Spinal cord (tissue), 10 donors: ENCODE results near the gene TCF4. TPM values are rescaled to one million over a fixed set of nuclear protein-coding genes. Genes with fewer than 3 reads are reported as not detected.
A peak's percentile ranks its signal among the peaks of the same experiment; 100 is the strongest.

ENCODE experiments used
- DNase-seq, 6 donors: peaks; one replicate each; pipeline versions ENCODE4 v3.0.0 to v3.0.0-alpha.2; 2013 to 2015; ENCODE audit warnings: low spot score in 6 of 6, low read depth in 4 of 6
- H3K27ac ChIP-seq: one replicate; pipeline ENCODE4 v1.5.1; 2013; ENCODE audit warnings: low read depth, low read length, control low read depth
- H3K27me3 ChIP-seq: one replicate; pipeline ENCODE4 v1.6.1; 2013; ENCODE audit warnings: low read length; ENCODE audit not compliant: control insufficient read depth, insufficient read depth
- H3K36me3 ChIP-seq: one replicate; pipeline ENCODE4 v1.6.1; 2013; ENCODE audit warnings: low read length; ENCODE audit not compliant: control insufficient read depth, insufficient read depth
- H3K4me1 ChIP-seq: one replicate; pipeline ENCODE4 v1.6.1; 2013; ENCODE audit warnings: low read length; ENCODE audit not compliant: control insufficient read depth, insufficient read depth
- H3K4me3 ChIP-seq: one replicate; pipeline ENCODE4 v1.5.1; 2013; ENCODE audit warnings: low read depth, low read length, control low read depth
- H3K9me3 ChIP-seq: one replicate; pipeline ENCODE4 v1.6.1; 2013; ENCODE audit warnings: low read length; ENCODE audit not compliant: control insufficient read depth, insufficient read depth
- WGBS: methylation state at CpG from one replicate; pipeline ENCODE4 v1.1.5; 2013; ENCODE audit warnings: missing lambda C conversion rate; ENCODE audit not compliant: insufficient coverage; 5-methylcytosine and 5-hydroxymethylcytosine counted together
- polyA plus RNA-seq, 2 donors: library from polyadenylated mRNA; unstranded; fragments of 120-200 nt; gene quantifications; one replicate each; pipeline ENCODE4 v1.2.1, GENCODE V29; 2013; ENCODE audit not compliant: insufficient read length in 2 of 2
- total RNA-seq, 2 donors: library from RNA; depleted of rRNA in 1 of 2; stranded (reverse); fragments of 120-200 nt in 1 of 2; fragments of >200 nt in 1 of 2; gene quantifications; one replicate each; pipeline versions ENCODE4 v1.2.3 to v1.2.4, GENCODE V29; 2013 to 2014
- donor health status: healthy.

The TCF4 gene
- total and polyA plus RNA-seq, 4 donors: 57.1 to 234 (median 138) TPM

GRCh38 chr18:55550471-55550870 lies 37.5 kb downstream of the TCF4 start:
- no peak for DNase-seq
- no peaks in the 10 kb centered on the region for H3K9me3 ChIP-seq
- H3K4me1 ChIP-seq: peaks cover 7% of the 10 kb centered on the region
- no peaks in the 10 kb centered on the region for H3K36me3 ChIP-seq
- no peaks in the 10 kb centered on the region for H3K27me3 ChIP-seq
- no peak overlapping the region for H3K27ac ChIP-seq
- no peak overlapping the region for H3K4me3 ChIP-seq
- 63% methylated on average over 2 of the region's 8 CpGs for WGBS

- no CpG with 5 or more reads among the region's 5 CpGs for WGBS
- Histone ChIP-seq H3K27ac (no peak overlapping the region), H3K36me3 (no peaks in the 10 kb centered on the region), H3K27me3 (no peaks in the 10 kb centered on the region), H3K4me1 (peaks cover 7% of the 10 kb centered on the region), H3K4me3 (no peak overlapping the region), H3K9me3 (no peaks in the 10 kb centered on the region)
- DNase-seq: no peak
These were observed 38.4 kb downstream of the TCF4 start for GRCh38 chr18:55549474-55550104.

- Histone ChIP-seq H3K4me3 (no peak overlapping the region), H3K27ac (peak overlapping the region; percentile 43)
- 44% methylated on average over 3 of the region's 5 CpGs for WGBS
These were observed 40.3 kb downstream of the TCF4 start for GRCh38 chr18:55547705-55548056.

GRCh38 chr18:55546851-55547704 lies 40.9 kb downstream of the TCF4 start:
- Histone ChIP-seq H3K36me3 (no peaks in the 10 kb centered on the region), H3K4me3 (no peak overlapping the region), H3K27me3 (no peaks in the 10 kb centered on the region), H3K27ac (peak overlapping the region; percentile 43), H3K9me3 (no peaks in the 10 kb centered on the region), H3K4me1 (peaks cover 4% of the 10 kb centered on the region)
- DNase-seq: peak in 2 of 6 donors; percentile 42 to 60
- no CpG with 5 or more reads among the region's 5 CpGs for WGBS

More at GRCh38 chr18:55547705-55548056, 40.3 kb downstream of the TCF4 start:
- no peaks in the 10 kb centered on the region for H3K36me3 ChIP-seq
- H3K9me3 ChIP-seq: no peaks in the 10 kb centered on the region
- no peaks in the 10 kb centered on the region for H3K27me3 ChIP-seq
- peaks cover 7% of the 10 kb centered on the region for H3K4me1 ChIP-seq
- DNase-seq: peak in 1 of 6 donors; percentile 28

GRCh38 chr18:55544014-55544413 lies 44.0 kb downstream of the TCF4 start:
- Histone ChIP-seq H3K27ac (no peak overlapping the region), H3K27me3 (no peaks in the 10 kb centered on the region), H3K9me3 (no peaks in the 10 kb centered on the region), H3K36me3 (no peaks in the 10 kb centered on the region), H3K4me3 (no peak overlapping the region), H3K4me1 (peaks cover 4% of the 10 kb centered on the region)
- no peak for DNase-seq
- WGBS: no CpG with 5 or more reads among the region's 1 CpG

- Histone ChIP-seq H3K36me3 (no peaks in the 10 kb centered on the region), H3K4me3 (no peak overlapping the region), H3K9me3 (no peaks in the 10 kb centered on the region), H3K27me3 (no peaks in the 10 kb centered on the region), H3K4me1 (peaks cover 4% of the 10 kb centered on the region), H3K27ac (no peak overlapping the region)
- no CpG with 5 or more reads among the region's 2 CpGs for WGBS
- no peak for DNase-seq
These were observed 44.8 kb downstream of the TCF4 start for GRCh38 chr18:55543130-55543704.

- no peaks in the 10 kb centered on the region for H3K27me3 ChIP-seq
- no peak overlapping the region for H3K4me3 ChIP-seq
- WGBS: no CpG with 5 or more reads among the region's 2 CpGs
- no peaks in the 10 kb centered on the region for H3K4me1 ChIP-seq
- H3K27ac ChIP-seq: no peak overlapping the region
- no peaks in the 10 kb centered on the region for H3K9me3 ChIP-seq
- H3K36me3 ChIP-seq: no peaks in the 10 kb centered on the region
- peak in 1 of 6 donors; percentile 36 for DNase-seq
These were observed 46.4 kb downstream of the TCF4 start for GRCh38 chr18:55541571-55541970.

GRCh38 chr18:55539240-55539639 lies 48.8 kb downstream of the TCF4 start:
- H3K4me3 ChIP-seq: no peak overlapping the region
- no peaks in the 10 kb centered on the region for H3K9me3 ChIP-seq
- H3K27me3 ChIP-seq: no peaks in the 10 kb centered on the region
- H3K36me3 ChIP-seq: no peaks in the 10 kb centered on the region
- H3K4me1 ChIP-seq: no peaks in the 10 kb centered on the region
- no peak for DNase-seq
- H3K27ac ChIP-seq: no peak overlapping the region

GRCh38 chr18:55534996-55535395 lies 53.0 kb downstream of the TCF4 start:
- Histone ChIP-seq H3K27me3 (no peaks in the 10 kb centered on the region), H3K4me3 (no peak overlapping the region), H3K9me3 (no peaks in the 10 kb centered on the region), H3K36me3 (no peaks in the 10 kb centered on the region), H3K4me1 (no peaks in the 10 kb centered on the region), H3K27ac (no peak overlapping the region)
- DNase-seq: no peak
- WGBS: no CpG with 5 or more reads among the region's 4 CpGs
